ENCODE results near the gene ZFP1.

Gene ZFP1

DNA sequence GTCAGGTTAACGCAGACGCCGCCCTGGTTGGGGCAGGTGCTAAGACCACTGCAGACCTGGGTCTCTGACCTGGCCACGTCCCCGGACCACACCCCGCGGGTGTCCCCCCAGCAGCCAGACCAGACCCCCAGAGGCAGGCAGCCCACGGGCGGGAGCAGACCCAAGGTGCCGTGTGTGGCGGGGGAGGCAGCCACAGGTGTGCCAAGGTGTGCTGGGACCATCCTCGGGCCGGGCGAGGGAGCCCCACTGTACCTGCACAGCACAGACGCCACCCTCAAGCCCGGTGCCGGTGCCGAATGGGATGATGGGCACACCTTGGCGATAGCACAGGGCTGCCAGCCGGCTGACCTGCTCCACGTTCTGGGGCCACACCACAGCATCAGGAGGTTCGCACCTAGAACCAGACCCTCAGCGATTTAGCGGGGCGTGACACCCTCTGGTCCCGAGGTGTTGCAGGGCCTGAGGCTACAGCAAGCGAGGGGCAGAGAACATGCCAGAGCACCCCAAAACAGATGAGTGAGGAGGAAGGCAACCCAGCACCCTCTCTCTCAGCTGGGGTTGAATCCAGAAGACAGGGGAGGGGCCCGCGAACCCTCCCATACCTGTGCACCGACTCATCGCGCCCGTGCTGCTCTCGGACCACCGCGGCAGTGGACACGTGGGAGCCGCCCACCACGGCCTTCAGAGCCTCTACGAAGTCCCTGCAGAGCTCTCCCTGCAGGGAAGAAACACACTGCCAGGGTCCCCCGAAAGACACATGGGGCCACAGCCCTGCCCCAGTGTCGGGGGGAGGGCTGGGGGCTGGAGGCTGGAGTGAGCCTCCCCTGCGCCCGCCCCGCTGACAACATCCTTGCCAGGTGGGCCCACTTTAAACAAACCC, 33.1 kb upstream of the ZFP1 start:
- H3K27ac ChIP-seq, result no peak overlapping the region
- TF ChIP-seq, protein P1, sequence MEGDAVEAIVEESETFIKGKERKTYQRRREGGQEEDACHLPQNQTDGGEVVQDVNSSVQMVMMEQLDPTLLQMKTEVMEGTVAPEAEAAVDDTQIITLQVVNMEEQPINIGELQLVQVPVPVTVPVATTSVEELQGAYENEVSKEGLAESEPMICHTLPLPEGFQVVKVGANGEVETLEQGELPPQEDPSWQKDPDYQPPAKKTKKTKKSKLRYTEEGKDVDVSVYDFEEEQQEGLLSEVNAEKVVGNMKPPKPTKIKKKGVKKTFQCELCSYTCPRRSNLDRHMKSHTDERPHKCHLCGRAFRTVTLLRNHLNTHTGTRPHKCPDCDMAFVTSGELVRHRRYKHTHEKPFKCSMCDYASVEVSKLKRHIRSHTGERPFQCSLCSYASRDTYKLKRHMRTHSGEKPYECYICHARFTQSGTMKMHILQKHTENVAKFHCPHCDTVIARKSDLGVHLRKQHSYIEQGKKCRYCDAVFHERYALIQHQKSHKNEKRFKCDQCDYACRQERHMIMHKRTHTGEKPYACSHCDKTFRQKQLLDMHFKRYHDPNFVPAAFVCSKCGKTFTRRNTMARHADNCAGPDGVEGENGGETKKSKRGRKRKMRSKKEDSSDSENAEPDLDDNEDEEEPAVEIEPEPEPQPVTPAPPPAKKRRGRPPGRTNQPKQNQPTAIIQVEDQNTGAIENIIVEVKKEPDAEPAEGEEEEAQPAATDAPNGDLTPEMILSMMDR (conservative IDR thresholded peaks at IDR 0.05), result no peak

DNA sequence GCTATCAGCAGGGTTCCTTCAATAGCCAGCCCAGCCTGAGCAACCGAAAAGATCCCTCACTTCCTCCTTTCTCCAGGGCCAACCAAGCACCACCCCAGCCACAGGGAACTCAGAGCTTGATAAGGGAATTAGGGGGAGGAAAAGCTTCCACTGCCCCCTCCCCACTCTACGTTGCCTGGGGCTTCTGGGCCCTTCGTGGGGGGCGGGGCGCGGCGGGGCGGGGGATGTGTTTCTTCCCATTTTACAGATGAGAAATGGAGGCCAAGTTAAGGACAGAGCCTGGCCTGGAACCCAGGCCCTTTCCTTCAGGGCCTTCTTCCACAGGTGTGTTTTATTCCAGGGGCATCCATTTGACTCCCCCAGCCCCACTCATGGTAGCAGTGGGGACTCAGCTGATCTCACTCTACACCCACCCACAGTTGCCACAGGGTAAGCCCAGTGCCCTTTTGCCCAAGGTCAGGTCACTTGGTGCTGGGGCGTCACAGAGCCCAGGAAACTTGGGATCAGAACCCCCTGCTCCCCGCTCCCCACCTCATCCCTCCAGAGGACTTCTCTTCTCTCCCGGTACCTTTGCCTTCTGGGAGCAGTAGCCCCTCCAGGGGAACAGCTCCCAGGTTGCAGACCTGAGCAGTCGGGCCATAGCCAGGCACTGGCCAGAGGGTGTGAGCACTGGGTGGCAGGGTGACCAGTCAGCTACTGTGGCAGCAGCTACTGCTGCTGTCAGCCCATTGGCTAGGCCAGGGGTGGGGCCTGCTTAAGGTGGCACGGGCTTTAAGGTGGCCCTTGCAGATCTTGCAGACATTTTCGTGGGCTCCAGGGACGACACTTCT, 32.0 kb upstream of the ZFP1 start, which contains the start of gene LDHD:
Gene LDHD (minus strand): TSS at position 700 of the 830 bp plus-strand sequence. CDS start 60 bp downstream, at position 640.
- H3K27ac ChIP-seq, result no peak within 1 kb of the TSS; the same call in 1 of the 2 replicates
- TF ChIP-seq, protein P1 (conservative IDR thresholded peaks at IDR 0.05), result no peak

DNA sequence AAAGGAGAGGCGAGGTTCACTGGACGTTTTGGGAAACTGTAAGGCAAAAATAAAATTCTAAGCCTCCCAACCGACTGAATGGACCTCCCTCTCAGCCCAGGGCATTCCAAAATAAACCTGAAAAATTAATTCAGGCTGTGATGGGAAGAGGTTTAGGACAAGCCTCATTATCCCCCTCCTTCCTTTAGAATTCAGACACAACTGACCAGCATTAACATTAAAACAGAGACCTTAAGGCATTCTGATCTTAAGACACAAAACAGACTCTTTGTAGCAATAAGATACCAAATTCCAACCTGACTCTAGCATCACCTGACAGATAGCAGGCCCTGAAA, 31.4 kb upstream of the ZFP1 start:
- H3K27ac ChIP-seq, result no peak overlapping the region
- TF ChIP-seq, protein P1 (conservative IDR thresholded peaks at IDR 0.05), result no peak

DNA sequence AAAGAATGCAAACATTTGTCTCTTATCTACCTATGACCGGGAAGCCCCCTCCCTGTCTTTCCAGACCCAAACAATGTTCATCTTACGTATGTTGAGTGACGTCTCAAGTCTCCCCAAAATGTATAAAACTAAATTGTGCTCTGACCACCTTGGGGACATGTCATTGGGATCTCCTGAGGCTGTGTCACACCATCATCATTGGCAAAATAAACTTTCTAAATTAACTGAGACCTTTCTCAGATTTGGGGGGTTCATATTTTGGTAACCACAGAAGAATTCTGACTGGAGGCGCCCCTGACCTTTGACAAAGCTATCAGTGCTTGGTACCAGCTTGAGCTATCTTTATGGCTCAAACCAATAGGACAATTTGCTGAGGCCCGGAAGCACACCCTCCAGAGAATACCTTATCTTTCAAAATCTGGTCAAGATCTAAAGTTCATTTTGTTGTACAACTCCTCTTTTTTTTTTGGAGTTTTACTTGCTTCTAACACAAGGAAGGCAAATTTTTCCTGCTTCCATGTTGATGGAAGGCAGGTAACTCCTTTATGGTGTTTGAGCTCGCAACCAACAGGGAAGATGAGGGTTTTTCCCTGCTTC, 29.3 kb upstream of the ZFP1 start:
- no peak overlapping the region for H3K27ac ChIP-seq
- TF ChIP-seq, protein P1 (conservative IDR thresholded peaks at IDR 0.05), result no peak

DNA sequence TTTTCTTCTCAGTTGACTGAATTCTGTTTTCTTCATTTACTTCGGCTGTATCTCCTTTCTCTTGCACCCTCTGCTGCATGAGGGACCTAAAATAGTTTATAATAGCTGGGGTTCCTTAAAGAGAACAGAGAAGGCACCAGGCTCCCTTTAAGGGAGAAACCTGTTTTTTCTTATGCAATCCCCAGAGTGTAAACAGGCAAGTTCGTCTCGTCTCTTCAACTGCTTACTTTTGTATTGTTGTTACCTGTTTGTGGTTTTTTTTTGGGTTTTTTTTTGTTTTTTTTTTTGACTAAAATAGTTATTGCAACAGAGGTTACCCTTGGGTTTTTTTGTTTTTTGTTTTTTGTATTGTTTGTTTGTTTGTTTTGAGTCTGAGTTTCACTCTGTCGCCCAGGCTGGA, 28.1 kb upstream of the ZFP1 start:
- H3K27ac ChIP-seq, result no peak overlapping the region
- TF ChIP-seq, protein P1 (conservative IDR thresholded peaks at IDR 0.05), result no peak

DNA sequence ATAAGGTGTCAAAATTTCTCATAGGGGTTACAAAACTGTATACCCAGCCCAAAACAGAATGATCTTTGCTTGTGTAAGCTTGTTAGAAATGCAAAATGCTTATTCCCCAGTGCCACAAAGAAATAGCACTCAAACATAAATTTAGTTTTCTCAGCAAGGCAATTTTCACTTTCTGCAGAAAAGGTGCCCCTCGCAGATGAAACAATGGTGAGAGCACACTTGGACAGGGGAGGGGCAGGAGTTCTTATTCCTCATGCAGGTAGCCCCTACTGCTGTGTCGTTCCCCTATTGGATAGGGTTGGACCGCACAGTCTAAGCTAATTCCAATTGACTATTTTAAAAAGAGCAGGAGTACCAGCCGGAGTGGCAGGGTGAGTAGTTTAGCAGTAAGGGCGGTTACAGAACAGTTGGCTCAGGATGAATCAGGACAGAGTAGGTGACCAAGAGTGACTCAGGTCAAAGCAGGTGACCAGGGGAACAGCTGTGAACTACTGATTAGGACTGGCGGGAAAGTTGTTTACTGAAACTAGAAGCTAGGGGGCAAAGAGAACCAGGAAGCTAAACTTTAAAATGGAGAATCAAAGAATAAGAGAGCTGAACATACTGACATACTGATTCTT, 26.3 kb upstream of the ZFP1 start:
- H3K27ac ChIP-seq, result no peak overlapping the region
- TF ChIP-seq, protein P1 (conservative IDR thresholded peaks at IDR 0.05), result no peak
